ENCODE results near the gene YES1. TPM values are rescaled to one million over a fixed set of nuclear protein-coding genes. Genes with fewer than 3 reads are reported as not detected.

The YES1 gene
- total RNA-seq: 10 to 100 TPM in 1 of 3 donors, 1 to 10 TPM in 2; 7.9 to 11.3 (median 8.1) TPM

DNA sequence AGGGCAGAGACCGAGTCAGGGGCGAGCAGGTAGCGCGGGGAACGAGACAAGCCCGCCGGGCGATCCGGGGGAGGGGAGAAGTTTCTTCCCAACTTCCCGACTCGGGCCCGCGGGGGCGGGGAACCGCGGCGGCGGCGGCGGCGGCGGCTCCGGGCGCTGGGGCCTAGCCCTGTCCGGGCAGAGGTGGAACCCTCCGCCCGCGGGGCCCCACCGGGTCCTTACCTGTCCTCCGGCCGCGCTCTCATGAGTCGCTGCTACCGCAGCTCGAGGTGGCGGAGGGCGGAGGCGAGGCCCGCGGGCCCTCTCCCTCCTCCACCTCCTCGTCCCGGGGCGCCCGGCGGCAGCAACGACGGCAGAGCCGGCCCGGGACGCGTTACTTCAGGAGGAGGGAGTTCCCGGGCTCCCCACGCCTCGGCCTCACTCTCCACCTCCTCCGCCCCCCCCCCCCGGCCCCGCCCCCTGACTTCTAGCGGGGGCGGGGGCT is at the start of gene YES1:
YES1 (minus strand) TSS at position 351 of the 484 bp plus-strand sequence. CDS start 55,415 bp downstream, outside the sequence.
- no peaks in the 10 kb centered on the region for H3K27me3 Mint-ChIP-seq (ENCODE audit: low read depth)
- H3K9me3 Mint-ChIP-seq: peaks cover 4% of the 10 kb centered on the region
- peak within 1 kb of the TSS; percentile 93 for H3K4me3 Mint-ChIP-seq
- H3K4me1 Mint-ChIP-seq (ENCODE audit: low read depth): peaks cover 67% of the 10 kb centered on the region
- H3K36me3 Mint-ChIP-seq (ENCODE audit: insufficient read depth): no peaks in the 10 kb centered on the region
- ATAC-seq (peak in 1 of 2 donors; percentile 59), DNase-seq (peak; percentile 65)

GRCh38 chr18:857986-858385 is 45.9 kb upstream of the YES1 start:
- no peaks in the 10 kb centered on the region for H3K4me1 Mint-ChIP-seq (ENCODE audit: low read depth)
- ATAC-seq (no peak), DNase-seq (no peak)
- no peaks in the 10 kb centered on the region for H3K9me3 Mint-ChIP-seq
- H3K27me3 Mint-ChIP-seq (ENCODE audit: low read depth): peaks cover 14% of the 10 kb centered on the region
- H3K4me3 Mint-ChIP-seq: no peak overlapping the region
- H3K36me3 Mint-ChIP-seq (ENCODE audit: insufficient read depth): no peaks in the 10 kb centered on the region

DNA sequence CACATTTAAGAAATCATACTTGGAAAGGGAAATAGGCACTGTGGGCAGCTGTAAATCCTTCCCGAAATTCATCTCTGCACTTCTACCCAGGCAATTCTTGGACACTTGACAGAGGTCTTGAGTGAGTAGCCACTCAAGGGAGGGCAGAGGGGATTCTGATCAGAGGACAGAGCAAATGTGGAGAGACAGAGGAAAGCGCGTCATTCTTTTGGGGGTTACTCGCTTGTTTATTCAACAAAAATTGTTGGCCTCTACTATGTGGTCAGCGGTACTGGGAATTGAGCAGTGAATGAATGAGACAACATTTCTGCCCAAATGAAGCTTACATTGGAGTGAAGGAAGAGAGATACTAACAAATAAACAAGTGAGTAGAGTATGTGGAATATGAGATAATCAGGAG is 41.4 kb upstream of the YES1 start:
- no peak for ATAC-seq
- DNase-seq: no peak
- Mint-ChIP-seq H3K9me3 (no peaks in the 10 kb centered on the region), H3K36me3 (ENCODE audit: insufficient read depth) (no peaks in the 10 kb centered on the region), H3K4me1 (ENCODE audit: low read depth) (no peaks in the 10 kb centered on the region), H3K27me3 (ENCODE audit: low read depth) (peaks cover 14% of the 10 kb centered on the region), H3K4me3 (no peak overlapping the region)

DNA sequence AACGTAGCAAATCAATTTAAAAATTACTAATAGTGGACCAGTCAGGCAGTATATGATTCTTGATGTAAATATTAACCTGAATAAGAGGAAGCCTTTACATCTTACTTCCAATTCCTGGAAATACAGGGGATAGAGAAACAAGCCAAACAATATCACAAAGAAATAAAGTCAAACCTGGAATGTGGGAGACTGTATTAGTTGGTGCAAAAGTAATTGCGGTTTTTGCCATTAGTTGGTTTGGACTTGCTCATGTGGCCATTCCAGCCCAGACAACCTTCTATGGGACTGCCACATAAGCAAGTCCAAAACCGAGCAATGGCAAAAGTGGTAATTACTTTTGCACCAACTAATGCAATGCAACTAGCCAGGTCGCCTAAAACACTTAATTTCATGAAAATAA is 38.9 kb upstream of the YES1 start:
- H3K4me3 Mint-ChIP-seq: no peak overlapping the region
- peaks cover 9% of the 10 kb centered on the region for H3K27me3 Mint-ChIP-seq (ENCODE audit: low read depth)
- no peak for ATAC-seq
- no peak for DNase-seq
- H3K4me1 Mint-ChIP-seq (ENCODE audit: low read depth): no peaks in the 10 kb centered on the region
- no peaks in the 10 kb centered on the region for H3K36me3 Mint-ChIP-seq (ENCODE audit: insufficient read depth)
- H3K9me3 Mint-ChIP-seq: no peaks in the 10 kb centered on the region

DNA sequence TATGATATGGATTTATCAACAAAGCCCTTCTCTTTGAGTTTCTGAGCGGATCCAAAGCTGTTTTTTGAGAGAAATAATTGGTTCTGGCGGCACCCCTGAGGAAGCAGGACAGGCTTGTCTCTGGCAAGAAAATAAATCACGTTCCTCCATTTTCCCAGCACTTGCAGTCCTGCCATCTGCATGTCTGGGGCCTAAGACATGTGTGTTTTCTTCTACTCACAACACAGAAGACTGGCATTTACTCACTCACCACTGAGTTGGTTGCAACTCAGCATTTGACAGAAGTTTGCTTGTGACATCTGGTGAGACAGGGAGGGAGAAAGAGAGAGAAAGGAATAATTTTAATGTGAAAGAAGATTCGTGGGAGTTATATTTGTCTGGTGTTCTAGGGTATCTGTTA is 37.0 kb upstream of the YES1 start:
- Mint-ChIP-seq H3K27me3 (ENCODE audit: low read depth) (peaks cover 9% of the 10 kb centered on the region), H3K9me3 (no peaks in the 10 kb centered on the region), H3K36me3 (ENCODE audit: insufficient read depth) (no peaks in the 10 kb centered on the region), H3K4me3 (no peak overlapping the region), H3K4me1 (ENCODE audit: low read depth) (no peaks in the 10 kb centered on the region)
- ATAC-seq (no peak), DNase-seq (no peak)

GRCh38 chr18:848062-848861 is 36.2 kb upstream of the YES1 start:
- H3K9me3 Mint-ChIP-seq: no peaks in the 10 kb centered on the region
- ATAC-seq (no peak), DNase-seq (no peak)
- H3K4me1 Mint-ChIP-seq (ENCODE audit: low read depth): no peaks in the 10 kb centered on the region
- peaks cover 7% of the 10 kb centered on the region for H3K27me3 Mint-ChIP-seq (ENCODE audit: low read depth)
- H3K36me3 Mint-ChIP-seq (ENCODE audit: insufficient read depth): no peaks in the 10 kb centered on the region
- H3K4me3 Mint-ChIP-seq: no peak overlapping the region

- DNase-seq (no peak), ATAC-seq (no peak)
- no peaks in the 10 kb centered on the region for H3K4me1 Mint-ChIP-seq (ENCODE audit: low read depth)
- H3K36me3 Mint-ChIP-seq (ENCODE audit: insufficient read depth): no peaks in the 10 kb centered on the region
- H3K9me3 Mint-ChIP-seq: no peaks in the 10 kb centered on the region
- peaks cover 2% of the 10 kb centered on the region for H3K27me3 Mint-ChIP-seq (ENCODE audit: low read depth)
- no peak overlapping the region for H3K4me3 Mint-ChIP-seq
Measured at GRCh38 chr18:845152-845819, 33.2 kb upstream of the YES1 start.

GRCh38 chr18:841647-842370 is 29.8 kb upstream of the YES1 start:
- Mint-ChIP-seq H3K9me3 (no peaks in the 10 kb centered on the region), H3K4me1 (ENCODE audit: low read depth) (peaks cover 5% of the 10 kb centered on the region), H3K4me3 (no peak overlapping the region), H3K36me3 (ENCODE audit: insufficient read depth) (no peaks in the 10 kb centered on the region), H3K27me3 (ENCODE audit: low read depth) (peaks cover 3% of the 10 kb centered on the region)
- no peak for DNase-seq
- ATAC-seq: no peak

GRCh38 chr18:840516-840915 is 28.5 kb upstream of the YES1 start:
- ATAC-seq: no peak
- no peak for DNase-seq
- Mint-ChIP-seq H3K27me3 (ENCODE audit: low read depth) (peaks cover 3% of the 10 kb centered on the region), H3K36me3 (ENCODE audit: insufficient read depth) (no peaks in the 10 kb centered on the region), H3K4me3 (no peak overlapping the region), H3K9me3 (no peaks in the 10 kb centered on the region), H3K4me1 (ENCODE audit: low read depth) (peaks cover 5% of the 10 kb centered on the region)

- Mint-ChIP-seq H3K4me1 (ENCODE audit: low read depth) (peaks cover 5% of the 10 kb centered on the region), H3K9me3 (no peaks in the 10 kb centered on the region), H3K27me3 (ENCODE audit: low read depth) (peaks cover 3% of the 10 kb centered on the region), H3K4me3 (no peak overlapping the region), H3K36me3 (ENCODE audit: insufficient read depth) (no peaks in the 10 kb centered on the region)
- DNase-seq: no peak
- ATAC-seq: no peak
Measured at GRCh38 chr18:840023-840408, 28.0 kb upstream of the YES1 start.

- H3K9me3 Mint-ChIP-seq: no peaks in the 10 kb centered on the region
- ATAC-seq: peak; percentile 97 to 99
- H3K36me3 Mint-ChIP-seq (ENCODE audit: insufficient read depth): no peaks in the 10 kb centered on the region
- peak; percentile 93 for DNase-seq
- H3K27me3 Mint-ChIP-seq (ENCODE audit: low read depth): peaks cover 3% of the 10 kb centered on the region
- no peak overlapping the region for H3K4me3 Mint-ChIP-seq
- H3K4me1 Mint-ChIP-seq (ENCODE audit: low read depth): peaks cover 5% of the 10 kb centered on the region
Measured at GRCh38 chr18:839224-840022, 27.4 kb upstream of the YES1 start.

DNA sequence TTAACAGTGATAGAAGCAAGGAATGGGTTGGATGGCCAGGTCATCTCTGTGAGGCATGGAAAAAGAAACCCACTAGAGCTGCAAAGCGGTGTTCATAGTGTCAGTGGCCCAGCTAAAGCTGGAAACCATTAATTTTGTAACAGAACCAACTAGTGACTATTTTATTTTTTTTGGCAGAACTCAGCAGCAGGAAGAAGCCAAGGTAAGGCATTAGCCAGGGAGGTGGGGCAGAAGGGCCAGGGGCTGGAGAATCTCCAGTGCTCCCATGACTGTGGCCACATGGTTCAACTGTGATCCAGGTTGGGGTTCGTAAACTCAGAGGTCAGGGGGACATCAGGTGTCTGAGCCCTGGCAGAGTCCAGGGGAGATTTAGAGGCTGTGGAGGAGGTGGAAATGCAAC is 25.9 kb upstream of the YES1 start:
- no peaks in the 10 kb centered on the region for H3K9me3 Mint-ChIP-seq
- no peak for DNase-seq
- H3K36me3 Mint-ChIP-seq (ENCODE audit: insufficient read depth): no peaks in the 10 kb centered on the region

DNA sequence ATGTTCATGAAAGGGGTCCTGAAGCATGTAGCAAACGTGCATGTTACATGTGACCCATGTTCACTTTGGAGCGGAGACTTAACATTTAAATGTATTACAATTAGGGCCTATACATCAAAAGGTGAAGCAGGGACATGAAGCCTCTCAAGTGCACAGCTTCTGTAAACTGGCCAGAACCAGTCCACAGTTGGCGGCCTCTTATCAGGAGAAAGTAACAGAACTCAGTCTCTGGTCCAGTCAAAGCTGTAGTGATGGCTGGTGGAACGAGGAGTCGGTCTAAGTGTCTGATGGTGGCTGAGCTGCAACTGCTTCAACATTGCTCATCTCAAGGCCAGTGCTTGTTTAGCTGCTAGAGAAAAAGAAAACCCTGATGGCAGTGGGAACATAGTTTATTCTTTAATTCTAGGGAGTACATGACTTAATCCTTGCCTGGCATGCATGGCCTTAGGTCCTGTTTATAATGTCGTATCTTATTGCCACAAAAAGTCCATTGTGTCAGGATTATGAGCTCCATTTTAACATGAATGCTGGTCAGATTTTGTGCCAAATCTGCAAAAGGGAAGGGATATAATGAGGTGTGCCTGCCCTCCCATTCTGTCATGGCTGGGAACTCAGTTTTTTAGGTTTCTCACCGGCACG is 22.2 kb upstream of the YES1 start:
- Mint-ChIP-seq H3K9me3 (no peaks in the 10 kb centered on the region), H3K27me3 (ENCODE audit: low read depth) (no peaks in the 10 kb centered on the region), H3K4me1 (ENCODE audit: low read depth) (peaks cover 18% of the 10 kb centered on the region), H3K36me3 (ENCODE audit: insufficient read depth) (no peaks in the 10 kb centered on the region), H3K4me3 (no peak overlapping the region)
- DNase-seq: no peak
- no peak for ATAC-seq

More for the DNA sequence above, 25.9 kb upstream of the YES1 start:
- Mint-ChIP-seq H3K4me1 (ENCODE audit: low read depth) (peaks cover 5% of the 10 kb centered on the region), H3K4me3 (no peak overlapping the region), H3K27me3 (ENCODE audit: low read depth) (peaks cover 1% of the 10 kb centered on the region)
- ATAC-seq: no peak
